Transverse colon (tissue), 3 donors: ENCODE results near the gene SBF2.

ENCODE experiments used
- EP300 ChIP-seq: sonication (generic); formaldehyde crosslinking; IDR thresholded peaks from one replicate; pipeline ENCODE4 v1.6.1; 2017; ENCODE audit warnings: antibody characterized with exemption, low read depth
- POLR2A ChIP-seq: fragments of 450-650 bp; IDR thresholded peaks from one replicate; pipeline ENCODE4 v1.6.1; 2016; ENCODE audit warnings: antibody characterized with exemption, mild to moderate bottlenecking, moderate library complexity
- TF ChIP-seq, protein P1 (sequence below), 5 experiments: fragments of 200-600 bp in 3 of 5; fragments of 450-650 bp in 2 of 5; sonication (generic) in 3 of 5; IDR thresholded peaks; 1 replicate in 2 of 5; 2 replicates in 3 of 5; pipeline ENCODE4 v1.5.1; 2016 to 2017; ENCODE audit warnings: antibody characterized with exemption in 5 of 5, inconsistent platforms in 3 of 5, mild to moderate bottlenecking in 2 of 5, moderate library complexity in 1 of 5

DNA sequence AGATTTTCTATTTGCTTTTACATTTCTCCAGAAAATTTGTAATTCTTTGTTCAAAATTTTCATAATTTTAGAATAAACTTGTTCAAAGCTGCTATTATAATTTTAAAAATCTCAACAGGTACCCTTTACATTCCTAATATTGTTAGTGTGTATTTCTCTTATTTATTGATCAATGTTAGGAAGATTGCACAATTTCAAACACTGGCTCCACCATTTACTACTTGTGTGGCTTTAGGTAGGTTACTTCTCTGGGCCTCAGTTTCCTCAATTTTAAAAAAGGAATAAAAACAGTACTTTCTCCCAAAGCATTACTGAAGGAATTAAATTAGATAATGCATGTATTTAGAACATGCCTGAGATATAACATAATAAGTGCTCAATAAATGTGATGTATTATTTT is 180.2 kb downstream of the SBF2 start:
- TF ChIP-seq, protein P1, sequence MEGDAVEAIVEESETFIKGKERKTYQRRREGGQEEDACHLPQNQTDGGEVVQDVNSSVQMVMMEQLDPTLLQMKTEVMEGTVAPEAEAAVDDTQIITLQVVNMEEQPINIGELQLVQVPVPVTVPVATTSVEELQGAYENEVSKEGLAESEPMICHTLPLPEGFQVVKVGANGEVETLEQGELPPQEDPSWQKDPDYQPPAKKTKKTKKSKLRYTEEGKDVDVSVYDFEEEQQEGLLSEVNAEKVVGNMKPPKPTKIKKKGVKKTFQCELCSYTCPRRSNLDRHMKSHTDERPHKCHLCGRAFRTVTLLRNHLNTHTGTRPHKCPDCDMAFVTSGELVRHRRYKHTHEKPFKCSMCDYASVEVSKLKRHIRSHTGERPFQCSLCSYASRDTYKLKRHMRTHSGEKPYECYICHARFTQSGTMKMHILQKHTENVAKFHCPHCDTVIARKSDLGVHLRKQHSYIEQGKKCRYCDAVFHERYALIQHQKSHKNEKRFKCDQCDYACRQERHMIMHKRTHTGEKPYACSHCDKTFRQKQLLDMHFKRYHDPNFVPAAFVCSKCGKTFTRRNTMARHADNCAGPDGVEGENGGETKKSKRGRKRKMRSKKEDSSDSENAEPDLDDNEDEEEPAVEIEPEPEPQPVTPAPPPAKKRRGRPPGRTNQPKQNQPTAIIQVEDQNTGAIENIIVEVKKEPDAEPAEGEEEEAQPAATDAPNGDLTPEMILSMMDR (IDR thresholded peaks at IDR 0.05): no peak
- no peak for TF ChIP-seq EP300
- TF ChIP-seq POLR2A: no peak
